HEK293 (cell line): ENCODE measurements around the gene NMRK2.

Experiments used
- BCL6B ChIP-seq: fragments of 450-650 bp; formaldehyde crosslinking; IDR thresholded peaks from 2 replicates; pipeline ENCODE4 v1.5.1; 2017; ENCODE audit warnings: missing biosample characterization, missing genetic modification characterization
- PRDM10 ChIP-seq: fragments of 450-650 bp; formaldehyde crosslinking; IDR thresholded peaks from 2 replicates; pipeline ENCODE4 v1.5.1; 2016; ENCODE audit warnings: missing biosample characterization, missing genetic modification characterization
- PRDM2 ChIP-seq: fragments of 450-650 bp; formaldehyde crosslinking; IDR thresholded peaks from 2 replicates; pipeline ENCODE4 v1.5.1; 2016; ENCODE audit warnings: missing biosample characterization, missing genetic modification characterization, borderline replicate concordance
- REST ChIP-seq: fragments of 450-650 bp; formaldehyde crosslinking; IDR thresholded peaks from 2 replicates; pipeline ENCODE4 v1.5.1; 2016; ENCODE audit warnings: missing biosample characterization, missing genetic modification characterization
- SP3 ChIP-seq: fragments of 450-650 bp; formaldehyde crosslinking; IDR thresholded peaks from 2 replicates; pipeline ENCODE4 v1.5.1; 2016; ENCODE audit warnings: missing biosample characterization, missing genetic modification characterization
- TSHZ1 ChIP-seq: fragments of 450-650 bp; formaldehyde crosslinking; IDR thresholded peaks from 2 replicates; pipeline ENCODE4 v1.5.1; 2016; ENCODE audit warnings: missing biosample characterization, missing genetic modification characterization, borderline replicate concordance
- ZIC2 ChIP-seq: fragments of 450-650 bp; formaldehyde crosslinking; IDR thresholded peaks from 2 replicates; pipeline ENCODE4 v1.5.1; 2016; ENCODE audit warnings: missing biosample characterization, missing genetic modification characterization
- ZNF350 ChIP-seq: fragments of 450-650 bp; formaldehyde crosslinking; IDR thresholded peaks from 2 replicates; pipeline ENCODE4 v1.5.0; 2017; ENCODE audit warnings: missing biosample characterization, mild to moderate bottlenecking, missing genetic modification characterization
- ZNF366 ChIP-seq: fragments of 450-650 bp; formaldehyde crosslinking; conservative IDR thresholded peaks from 2 replicates; pipeline ENCODE4 v1.5.1; 2016; ENCODE audit warnings: missing biosample characterization, missing genetic modification characterization
- ZNF777 ChIP-seq: fragments of 450-650 bp; formaldehyde crosslinking; IDR thresholded peaks from 2 replicates; pipeline ENCODE4 v1.5.1; 2017; ENCODE audit warnings: missing biosample characterization, missing genetic modification characterization, borderline replicate concordance
- ZNF791 ChIP-seq: fragments of 450-650 bp; formaldehyde crosslinking; IDR thresholded peaks from 2 replicates; pipeline ENCODE4 v1.5.1; 2016; ENCODE audit warnings: missing biosample characterization, missing genetic modification characterization
- TF ChIP-seq, protein P1 (sequence below): fragments of 450-650 bp; formaldehyde crosslinking; IDR thresholded peaks from 2 replicates; pipeline ENCODE4 v1.5.1; 2016; ENCODE audit warnings: missing biosample characterization, missing genetic modification characterization

Gene NMRK2

GRCh38 chr19:3982701-3983541 lies 50.1 kb downstream of the NMRK2 start (continued):
- TF ChIP-seq REST (tag by site-specific recombination) (no peak), ZIC2 (tag by site-specific recombination) (no peak), ZNF777 (tag by site-specific recombination) (no peak), PRDM10 (peak; percentile 73), TSHZ1 (tag by site-specific recombination) (no peak), SP3 (tag by site-specific recombination) (peak; percentile 26), ZNF366 (tag by site-specific recombination) (no peak), PRDM2 (tag by site-specific recombination) (no peak), BCL6B (tag by site-specific recombination) (no peak), ZNF350 (no peak), ZNF791 (tag by site-specific recombination) (no peak)
- TF ChIP-seq, protein P1, sequence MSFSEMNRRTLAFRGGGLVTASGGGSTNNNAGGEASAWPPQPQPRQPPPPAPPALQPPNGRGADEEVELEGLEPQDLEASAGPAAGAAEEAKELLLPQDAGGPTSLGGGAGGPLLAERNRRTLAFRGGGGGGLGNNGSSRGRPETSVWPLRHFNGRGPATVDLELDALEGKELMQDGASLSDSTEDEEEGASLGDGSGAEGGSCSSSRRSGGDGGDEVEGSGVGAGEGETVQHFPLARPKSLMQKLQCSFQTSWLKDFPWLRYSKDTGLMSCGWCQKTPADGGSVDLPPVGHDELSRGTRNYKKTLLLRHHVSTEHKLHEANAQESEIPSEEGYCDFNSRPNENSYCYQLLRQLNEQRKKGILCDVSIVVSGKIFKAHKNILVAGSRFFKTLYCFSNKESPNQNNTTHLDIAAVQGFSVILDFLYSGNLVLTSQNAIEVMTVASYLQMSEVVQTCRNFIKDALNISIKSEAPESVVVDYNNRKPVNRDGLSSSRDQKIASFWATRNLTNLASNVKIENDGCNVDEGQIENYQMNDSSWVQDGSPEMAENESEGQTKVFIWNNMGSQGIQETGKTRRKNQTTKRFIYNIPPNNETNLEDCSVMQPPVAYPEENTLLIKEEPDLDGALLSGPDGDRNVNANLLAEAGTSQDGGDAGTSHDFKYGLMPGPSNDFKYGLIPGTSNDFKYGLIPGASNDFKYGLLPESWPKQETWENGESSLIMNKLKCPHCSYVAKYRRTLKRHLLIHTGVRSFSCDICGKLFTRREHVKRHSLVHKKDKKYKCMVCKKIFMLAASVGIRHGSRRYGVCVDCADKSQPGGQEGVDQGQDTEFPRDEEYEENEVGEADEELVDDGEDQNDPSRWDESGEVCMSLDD (tag by site-specific recombination), result no peak
